Raji (cell line): ENCODE data around the gene UNC5CL.

Experiments
- POLR2A ChIP-seq: IDR thresholded peaks from 2 replicates; pipeline ENCODE4 v1.6.1; 2011; ENCODE audit warnings: low read depth, low read length, control low read depth; ENCODE audit not compliant: insufficient read depth

UNC5CL gene

GRCh38 chr6:41047745-41048732 is 9.0 kb upstream of the UNC5CL start:
- no peak for TF ChIP-seq POLR2A

- TF ChIP-seq POLR2A: no peak
These were observed 8.3 kb upstream of the UNC5CL start for GRCh38 chr6:41047306-41047705.

- no peak for TF ChIP-seq POLR2A
These were observed 7.1 kb upstream of the UNC5CL start for GRCh38 chr6:41046084-41046483.

- no peak for TF ChIP-seq POLR2A
These were observed 6.6 kb upstream of the UNC5CL start for GRCh38 chr6:41045664-41046063.

- TF ChIP-seq POLR2A: no peak
These were observed 4.1 kb upstream of the UNC5CL start for GRCh38 chr6:41043151-41043550.

GRCh38 chr6:41042226-41043055 is 3.4 kb upstream of the UNC5CL start, which contains the start of gene TSPO2:
Gene TSPO2, plus strand, starts transcription at chr6:41042467. Its CDS starts 519 bp downstream, at chr6:41042986.
- no peak for TF ChIP-seq POLR2A

GRCh38 chr6:41040940-41041536 is 2.0 kb upstream of the UNC5CL start:
- no peak for TF ChIP-seq POLR2A

- no peak for TF ChIP-seq POLR2A
These were observed 1.3 kb upstream of the UNC5CL start for GRCh38 chr6:41040101-41040939.

GRCh38 chr6:41038205-41038604 is 816 bp downstream of the UNC5CL start:
- TF ChIP-seq POLR2A: no peak

- TF ChIP-seq POLR2A: no peak
These were observed 1.7 kb downstream of the UNC5CL start for GRCh38 chr6:41037107-41037900.

GRCh38 chr6:41036601-41037000 is 2.4 kb downstream of the UNC5CL start:
- no peak for TF ChIP-seq POLR2A

GRCh38 chr6:41036186-41036585 is 2.8 kb downstream of the UNC5CL start:
- TF ChIP-seq POLR2A: no peak

GRCh38 chr6:41033776-41034175 is 5.2 kb downstream of the UNC5CL start:
- TF ChIP-seq POLR2A: no peak

- no peak for TF ChIP-seq POLR2A
These were observed 6.2 kb downstream of the UNC5CL start for GRCh38 chr6:41032830-41033229.
